Stimulated activated CD8-positive, alpha-beta memory T cell treated with anti-CD3 and anti-CD28 coated beads, Interleukin-15, amount 100 ng/mL, for 48 hours (primary cell): Measurements from ENCODE around the gene RBM38.

Source experiments
- DNase-seq, 2 donors: peaks; one replicate each; pipeline ENCODE4 v3.0.0-alpha.2; 2020; ENCODE audit warnings: low read depth in 2 of 2

RBM38 gene

DNA sequence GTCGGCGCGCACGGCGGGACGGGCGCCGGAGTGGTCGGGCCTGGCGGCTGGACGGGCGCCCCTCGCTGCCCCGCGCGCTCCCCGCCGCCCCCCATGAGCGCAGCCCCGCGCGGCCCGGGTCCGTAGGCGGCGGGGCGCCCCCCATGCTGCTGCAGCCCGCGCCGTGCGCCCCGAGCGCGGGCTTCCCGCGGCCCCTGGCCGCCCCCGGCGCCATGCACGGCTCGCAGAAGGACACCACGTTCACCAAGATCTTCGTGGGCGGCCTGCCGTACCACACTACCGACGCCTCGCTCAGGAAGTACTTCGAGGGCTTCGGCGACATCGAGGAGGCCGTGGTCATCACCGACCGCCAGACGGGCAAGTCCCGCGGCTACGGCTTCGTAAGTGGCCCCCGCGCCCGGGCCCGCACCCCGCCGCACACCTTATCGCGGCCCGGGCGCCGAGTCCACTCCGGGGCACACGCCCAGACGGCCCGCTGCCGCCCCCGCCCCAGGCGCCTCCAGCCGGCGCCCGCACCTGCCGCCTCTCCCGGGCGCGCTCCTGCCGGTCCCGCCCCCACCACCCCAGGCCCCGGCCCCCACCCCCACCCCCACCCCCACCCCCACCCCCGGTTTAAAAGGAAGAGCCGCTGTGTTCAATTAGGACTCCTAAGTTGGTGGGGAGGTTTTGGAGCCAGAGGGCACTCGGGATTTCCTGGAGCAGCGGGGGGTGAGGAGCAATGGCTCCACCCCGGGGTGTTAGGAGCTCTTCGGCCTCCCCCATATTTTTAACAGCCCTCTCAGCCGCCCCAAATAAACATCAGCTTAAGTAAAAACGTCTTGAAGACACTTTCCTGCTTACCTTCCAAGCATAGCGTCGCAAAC lies 474 bp downstream of the RBM38 start:
- DNase-seq: no peak

DNA sequence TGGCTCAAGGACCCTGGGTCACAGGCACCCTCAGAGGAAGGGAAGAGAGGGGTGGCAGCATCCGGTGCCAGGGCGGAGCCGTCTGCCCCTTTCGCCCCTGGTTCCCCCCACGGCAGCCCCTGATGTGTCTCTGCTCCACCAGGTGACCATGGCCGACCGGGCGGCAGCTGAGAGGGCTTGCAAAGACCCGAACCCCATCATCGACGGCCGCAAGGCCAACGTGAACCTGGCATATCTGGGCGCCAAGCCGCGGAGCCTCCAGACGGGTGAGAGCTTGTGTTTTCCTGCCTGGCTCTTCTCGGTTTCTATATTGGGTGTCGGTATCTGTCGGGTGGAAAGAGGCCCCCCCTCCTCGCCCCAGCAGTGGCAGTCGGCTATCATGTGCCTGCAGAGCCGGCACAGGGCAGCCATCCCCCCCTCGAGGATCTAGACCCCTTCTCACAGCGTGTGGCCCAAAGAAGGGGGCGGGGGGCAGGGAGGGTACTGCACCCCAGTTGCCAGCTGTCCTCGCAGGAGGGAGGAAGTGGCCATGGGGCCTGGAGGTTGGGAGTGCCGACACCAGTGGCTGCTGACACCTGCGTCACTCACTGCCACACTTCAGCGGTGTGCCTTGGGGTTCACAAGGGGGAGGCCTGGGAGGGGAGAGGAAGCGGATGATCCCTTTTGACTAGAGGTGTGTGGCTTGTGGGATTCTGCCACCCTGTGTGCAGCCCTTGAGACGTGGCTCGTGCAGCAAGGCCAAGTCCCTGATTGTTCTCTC lies 1.5 kb downstream of the RBM38 start:
- peak; percentile 69 to 74 for DNase-seq

DNA sequence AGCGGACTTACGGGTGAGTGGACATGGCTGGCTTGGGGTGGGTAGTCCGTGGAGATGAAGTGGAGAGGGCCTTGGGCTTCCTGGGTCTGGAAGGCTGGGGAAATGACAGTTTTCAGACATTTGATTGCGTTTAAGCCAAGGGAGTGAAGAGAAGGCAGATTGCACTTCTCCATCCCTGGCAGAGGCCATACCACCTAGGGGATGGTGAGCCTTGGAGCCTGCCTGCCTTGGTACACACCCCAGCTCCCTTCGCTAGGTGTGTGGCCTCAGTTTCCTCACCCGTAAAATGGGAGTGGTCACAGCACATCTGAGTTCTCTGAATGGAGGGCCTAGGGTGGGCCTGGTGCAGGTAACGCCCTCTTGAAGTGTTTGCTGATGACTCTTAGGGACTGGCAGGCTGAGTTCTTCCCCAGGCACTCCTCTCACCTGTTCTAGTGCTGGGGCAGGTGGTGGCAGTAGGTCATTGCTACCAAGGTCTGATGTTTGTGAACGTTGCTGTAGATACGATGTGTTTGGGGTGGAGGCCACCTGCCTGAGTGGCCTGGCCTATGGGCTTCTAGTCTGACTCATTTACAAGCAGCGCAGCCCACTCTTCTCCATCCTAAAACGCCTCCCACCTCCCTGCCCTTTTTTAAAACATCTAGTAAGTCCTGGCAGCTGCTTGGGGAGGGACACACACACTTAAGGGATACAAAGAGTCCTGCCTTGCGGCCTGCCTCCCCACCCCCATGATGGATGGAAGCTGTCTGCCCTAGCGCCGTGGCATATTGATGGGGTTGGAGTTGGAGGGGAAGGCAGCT lies 2.3 kb downstream of the RBM38 start:
- no peak for DNase-seq

DNA sequence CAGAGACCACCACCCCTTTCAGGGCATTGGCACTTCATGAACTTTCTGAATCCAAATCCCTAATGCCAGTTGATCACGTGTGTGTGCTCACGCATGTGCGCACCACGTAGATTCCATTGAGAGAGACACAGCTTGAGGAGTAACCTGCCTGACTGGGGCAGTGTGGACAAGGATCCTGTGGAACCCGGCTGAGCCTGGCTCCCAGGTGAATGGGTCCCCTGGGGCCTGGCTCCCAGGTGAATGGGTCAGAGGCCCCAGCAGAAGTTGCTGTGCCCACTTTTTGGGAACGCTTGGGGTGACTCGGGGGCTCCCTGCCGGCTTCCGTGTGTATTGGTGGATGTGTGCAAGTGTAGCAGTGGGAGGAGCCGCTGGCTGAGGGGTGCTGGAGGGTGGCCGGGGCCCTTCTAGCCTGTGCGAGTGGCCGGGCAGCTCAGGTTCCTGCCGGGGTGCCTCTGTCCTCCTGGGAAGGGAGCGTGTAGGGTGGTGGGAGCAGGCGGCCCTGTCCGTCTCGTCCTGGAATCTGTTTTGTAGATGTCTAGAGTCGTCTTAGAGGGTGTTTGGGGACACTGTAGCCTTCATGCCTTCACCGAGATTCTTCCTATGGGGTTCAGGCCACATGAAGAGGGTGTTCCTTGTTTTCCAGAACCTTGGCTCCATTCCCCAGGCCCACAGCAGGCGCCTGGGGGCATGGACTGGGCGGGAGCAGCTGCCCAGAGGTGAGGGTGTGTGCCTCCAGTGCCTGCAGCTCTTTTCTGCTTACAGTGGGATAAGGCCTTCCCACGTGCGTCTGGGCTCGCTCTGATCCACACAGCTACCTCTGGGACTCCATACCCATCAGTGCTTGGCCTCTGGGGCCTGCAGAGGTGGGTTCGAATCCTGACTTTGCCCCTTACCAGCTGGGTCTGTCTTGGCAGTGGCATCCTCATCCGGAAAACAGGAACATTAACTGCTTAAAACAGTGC lies 3.2 kb downstream of the RBM38 start:
- DNase-seq: no peak

- DNase-seq: no peak
These were observed 4.1 kb downstream of the RBM38 start for GRCh38 chr20:57395111-57395966.

DNA sequence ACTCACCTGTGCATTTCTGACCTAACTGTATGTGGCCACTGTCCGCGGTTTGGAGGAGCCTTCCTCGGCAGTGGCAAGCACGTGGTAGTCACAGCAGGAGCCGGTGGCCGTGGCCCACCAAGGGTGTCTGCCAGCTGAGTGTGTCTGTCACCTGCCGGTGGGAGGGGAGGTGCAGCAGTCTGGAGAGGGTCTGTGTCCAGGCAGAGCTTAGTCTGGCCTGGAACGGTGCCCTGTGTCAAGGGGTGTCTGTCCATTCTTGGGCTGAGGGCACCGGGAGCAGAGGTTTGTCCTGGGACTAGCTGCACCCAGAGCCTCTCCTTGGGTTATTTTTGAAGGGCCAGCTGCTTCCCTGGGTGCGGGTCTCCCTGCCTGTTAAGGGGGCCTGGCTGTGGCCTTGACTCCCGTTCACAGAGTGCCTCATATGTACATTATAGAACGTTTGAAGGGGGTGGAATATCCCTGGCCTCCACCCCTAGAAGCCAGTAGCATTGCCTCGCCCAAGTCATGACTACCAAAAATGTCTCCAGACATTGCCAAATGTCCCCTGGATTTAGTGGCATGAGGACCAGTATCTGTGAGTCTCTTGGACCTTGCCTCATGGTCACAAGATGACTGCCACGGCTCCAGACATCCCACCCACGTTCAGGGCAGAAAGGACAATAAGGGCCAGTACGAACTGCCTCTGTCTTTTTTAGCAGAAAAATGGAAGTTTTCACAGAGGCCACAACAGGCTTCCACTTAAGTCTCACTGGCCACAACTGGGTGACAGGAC lies 5.2 kb downstream of the RBM38 start:
- DNase-seq: no peak

DNA sequence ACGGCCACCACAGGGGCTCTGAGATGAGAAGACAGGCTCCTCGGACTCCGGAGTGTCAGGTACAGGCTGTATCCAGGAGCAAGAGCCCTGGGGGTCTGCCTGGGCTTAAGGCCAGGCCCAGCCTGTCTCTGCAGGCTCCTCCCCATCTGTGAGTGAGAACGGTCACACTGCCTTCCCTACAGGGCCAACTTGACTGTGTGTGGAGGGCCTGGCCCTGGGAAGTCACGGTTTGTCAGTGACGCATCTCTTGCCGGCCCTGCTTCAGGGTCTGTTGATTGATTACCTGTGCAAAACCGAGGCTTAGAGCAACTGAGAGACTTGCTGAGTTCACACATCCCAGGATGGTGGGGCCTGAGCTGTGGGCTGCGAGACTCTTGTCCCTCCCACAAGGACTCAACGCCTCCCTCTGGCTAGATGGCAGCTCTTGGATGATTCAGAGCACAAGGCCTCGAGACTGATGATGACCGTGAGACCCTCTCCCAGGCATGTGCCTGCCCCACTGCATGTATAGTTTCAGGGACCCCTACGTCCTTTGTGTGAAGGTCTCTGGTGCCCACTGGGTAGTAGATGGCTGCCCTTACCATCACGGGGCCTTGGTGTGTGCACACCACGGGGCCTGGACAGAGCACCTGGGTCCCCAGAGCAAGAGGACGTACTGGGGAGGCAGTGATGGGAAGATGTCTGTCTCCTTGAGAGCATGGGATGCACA lies 5.9 kb downstream of the RBM38 start:
- no peak for DNase-seq

GRCh38 chr20:57397693-57398108 lies 6.5 kb downstream of the RBM38 start:
- DNase-seq: no peak

GRCh38 chr20:57398231-57398821 lies 7.1 kb downstream of the RBM38 start:
- DNase-seq: peak; percentile 83

DNA sequence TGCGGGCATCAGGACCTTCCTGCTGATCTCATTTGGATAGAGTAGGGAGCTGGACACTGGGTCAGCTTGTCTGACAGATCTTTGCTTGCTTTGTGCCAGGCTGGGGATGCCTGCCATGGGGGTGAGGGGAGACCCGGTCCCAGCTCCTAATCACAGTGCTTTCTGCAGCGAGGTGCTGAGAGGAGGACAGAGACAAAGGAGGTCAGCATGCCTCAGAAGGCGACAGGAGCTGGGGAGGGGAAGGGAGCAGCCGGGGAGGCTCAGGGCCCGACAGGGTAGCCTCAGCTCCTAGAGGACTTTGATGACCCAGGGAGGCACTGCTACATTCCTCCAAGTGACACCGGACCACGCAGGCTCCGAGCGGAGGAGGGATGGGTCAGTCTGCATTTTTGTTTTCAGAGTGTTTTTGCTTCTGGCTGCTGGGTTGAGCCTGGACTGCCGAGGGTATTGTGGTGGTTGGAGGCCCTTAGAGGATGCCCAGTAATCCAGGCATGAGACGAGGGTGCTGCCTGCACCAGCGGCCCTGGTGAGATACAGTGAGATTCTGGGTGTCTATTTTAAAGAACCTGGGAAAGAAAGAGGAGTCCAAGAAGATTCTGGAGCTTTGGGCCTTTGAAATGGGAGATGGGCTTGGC lies 7.8 kb downstream of the RBM38 start:
- DNase-seq: no peak

GRCh38 chr20:57399587-57400155 lies 8.5 kb downstream of the RBM38 start:
- peak; percentile 54 to 59 for DNase-seq

DNA sequence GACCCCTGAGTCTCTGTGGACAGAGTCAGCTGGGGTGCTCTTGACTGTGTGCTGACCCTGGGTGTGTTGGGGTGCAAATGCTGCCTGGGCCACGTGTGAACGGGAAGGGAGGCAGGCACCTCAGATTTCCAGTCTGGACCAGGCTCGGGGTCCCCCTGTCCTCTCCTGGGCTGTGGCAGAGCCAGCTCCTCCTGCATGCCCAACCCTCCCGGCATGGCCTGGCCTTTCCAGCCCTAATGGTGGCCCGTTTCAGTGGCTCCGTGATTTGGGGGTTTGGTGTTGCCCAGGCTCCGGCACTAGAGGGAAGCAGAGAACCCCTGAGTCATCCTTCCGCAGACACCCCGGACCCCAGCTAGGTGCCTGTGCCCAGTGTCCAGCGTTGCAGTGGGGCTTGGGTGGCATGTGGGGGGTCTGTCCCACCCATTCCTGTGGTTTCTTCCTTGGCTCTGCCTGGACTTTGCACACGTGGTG lies 9.1 kb downstream of the RBM38 start:
- no peak for DNase-seq

DNA sequence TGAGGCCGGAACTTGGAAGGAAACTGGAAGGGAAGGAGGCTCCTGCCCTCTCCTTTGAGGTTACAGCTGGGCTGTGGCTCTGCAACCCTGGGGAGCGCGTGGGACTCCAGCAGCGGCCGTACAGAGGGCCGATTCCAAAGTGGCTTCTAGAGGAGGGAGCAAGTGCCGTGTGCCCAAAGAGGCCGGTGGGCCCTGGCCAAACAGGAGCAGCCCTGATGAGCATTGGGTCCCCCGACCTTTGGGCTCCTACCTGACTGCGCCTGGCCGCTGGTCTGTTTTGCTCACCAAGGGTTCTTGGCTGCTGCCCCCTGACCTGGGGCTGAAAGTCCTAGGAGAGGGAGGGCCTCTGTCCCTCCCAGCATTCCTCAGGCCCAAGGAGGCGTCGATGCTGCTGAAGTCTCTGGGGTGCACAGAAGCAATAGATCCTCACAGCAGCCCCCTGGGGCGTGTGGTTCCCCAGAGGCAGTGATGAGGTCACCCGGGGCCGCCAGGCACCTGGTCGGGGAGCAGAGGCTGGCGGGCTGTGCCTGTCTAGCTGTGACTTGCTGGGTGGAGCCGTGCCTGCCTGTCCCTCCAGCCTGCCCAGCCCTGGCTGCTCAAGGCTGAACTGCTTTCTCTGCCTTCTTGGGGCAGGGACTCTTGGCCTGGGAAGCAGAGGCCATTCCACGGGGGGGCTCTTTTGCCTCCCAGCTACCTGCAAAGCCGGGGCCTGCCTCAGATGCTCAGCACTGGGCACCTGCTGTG lies 9.8 kb downstream of the RBM38 start:
- no peak for DNase-seq

DNA sequence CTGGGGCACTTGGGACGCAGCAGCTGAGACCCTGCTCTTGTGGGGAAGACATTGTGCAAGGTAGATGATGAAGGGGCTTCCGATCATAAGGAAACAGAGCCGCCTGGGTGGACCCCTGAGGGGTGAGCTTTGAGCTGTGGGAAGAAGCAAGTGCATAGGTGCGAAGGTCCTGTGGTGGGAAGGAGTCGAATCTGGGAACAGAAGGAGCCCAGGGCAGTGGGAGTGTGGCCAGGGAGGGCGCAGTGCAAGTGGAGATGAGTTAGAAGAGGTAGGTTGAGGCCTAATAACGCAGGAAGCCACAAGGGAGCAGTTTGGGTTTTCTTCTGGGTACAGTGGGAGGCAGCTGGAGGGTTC lies 10.3 kb downstream of the RBM38 start:
- no peak for DNase-seq

DNA sequence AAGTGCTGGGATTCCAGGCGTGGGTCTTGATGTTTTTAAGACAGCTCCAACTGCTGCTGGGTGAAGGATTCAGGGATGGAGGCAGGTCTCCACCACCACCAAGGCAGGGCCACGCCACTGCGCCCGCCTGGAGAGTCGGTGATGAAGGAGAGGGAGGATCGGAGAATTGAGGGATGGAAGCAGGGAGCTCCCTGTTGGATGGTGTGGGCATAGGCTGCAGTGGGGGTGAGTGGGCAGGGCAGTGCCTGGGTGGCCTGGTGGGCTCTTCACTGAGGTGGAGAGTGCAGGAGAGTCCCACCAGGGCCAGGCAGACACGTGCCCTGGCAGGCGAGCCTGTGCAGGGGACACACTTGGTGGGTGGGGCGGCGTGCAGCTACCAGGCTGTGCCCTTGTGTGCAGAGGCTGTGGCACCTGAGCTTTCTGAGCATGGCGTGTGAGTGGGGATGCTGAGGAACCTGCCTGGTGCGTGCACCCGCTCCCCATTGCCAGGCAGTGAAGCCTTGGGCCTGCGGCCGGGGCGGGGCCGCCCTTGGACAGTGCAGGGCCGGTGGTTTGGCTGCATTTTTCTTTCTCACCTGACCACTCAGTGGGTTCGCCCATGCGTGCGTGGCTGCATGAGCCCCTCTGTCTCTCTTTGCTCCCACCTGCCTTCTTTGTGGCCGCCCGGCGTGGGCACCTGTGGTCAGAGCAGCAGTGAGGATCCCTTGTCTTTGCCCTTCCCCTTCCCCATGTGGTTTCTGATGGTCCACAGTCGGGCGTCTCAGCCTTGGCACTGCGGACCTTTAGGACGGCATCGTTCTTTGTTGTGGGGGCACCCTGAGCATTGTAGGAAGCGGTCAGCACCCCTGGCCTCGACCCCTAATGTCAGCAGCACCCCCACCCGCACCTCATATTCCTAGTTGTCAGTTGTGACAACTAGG lies 11.3 kb downstream of the RBM38 start:
- no peak for DNase-seq

- no peak for DNase-seq
These were observed 12.0 kb downstream of the RBM38 start for GRCh38 chr20:57403216-57403615.
